ENCODE data around the gene GULP1. TPM values are rescaled to one million over a fixed set of nuclear protein-coding genes. Genes with fewer than 3 reads are reported as not detected.

GULP1 gene
- total and polyA plus RNA-seq, 2 of the 4 experiments (the other 2 are of a cell fraction): 24.4 to 40.1 TPM

GRCh38 chr2:188306271-188306670, 14.6 kb downstream of the GULP1 start:
- Histone ChIP-seq H4K91ac (ENCODE audit: insufficient read depth, low read depth, low read length) (peak overlapping the region; percentile 19; the same call in 1 of the 2 replicates), H3K9me1 (ENCODE audit: insufficient read depth, low read length) (peaks cover 7% of the 10 kb centered on the region; the same call in 1 of the 2 replicates), H3K4ac (ENCODE audit: low read depth, low read length) (0 out of 2 replicates have a peak overlapping the region, but pooled peaks have one; percentile 1), H3K9ac (ENCODE audit: low read depth, low read length) (no peak overlapping the region), H3K9me3 (ENCODE audit: control insufficient read depth, insufficient read depth, low read length) (no peaks in the 10 kb centered on the region), H3K27me3 (ENCODE audit: control insufficient read depth, insufficient read depth, low read length) (no peaks in the 10 kb centered on the region), H4K8ac (ENCODE audit: low read depth in 2 of 2, low read length in 2 of 2) (peak overlapping the region in 1 of 2 experiments; percentile 19; a peak in 1 of 4 replicates), H3K79me1 (ENCODE audit: low read depth in 1 of 2, low read length in 2 of 2) (peaks cover 49 to 74% of the 10 kb centered on the region in 2 experiments), H2AK9ac (replicated peaks; ENCODE audit: low read depth, low read length, poor library complexity) (no peak overlapping the region), H3K23ac (ENCODE audit: low read depth, low read length) (peak overlapping the region; percentile 23; the same call in 1 of the 2 replicates), H3K18ac (ENCODE audit: low read depth, low read length) (0 out of 2 replicates have a peak overlapping the region, but pooled peaks have one; percentile 56), H3K4me1 (ENCODE audit: control insufficient read depth, insufficient read depth, low read length) (peaks cover 13% of the 10 kb centered on the region), H3K4me3 (ENCODE audit: insufficient read depth, low read depth, low read length) (no peak overlapping the region), H3K56ac (ENCODE audit: extremely low read depth, insufficient read depth, low read length) (no peak overlapping the region), H2BK120ac (ENCODE audit: low read depth, low read length) (peak overlapping the region; percentile 1; the same call in 1 of the 2 replicates), H3K4me2 (ENCODE audit: low read depth, low read length) (peak overlapping the region; percentile 19; the same call in 1 of the 2 replicates), H4K20me1 (ENCODE audit: insufficient read depth, low read length) (no peaks in the 10 kb centered on the region), H3K36me3 (ENCODE audit: control insufficient read depth, insufficient read depth, low read length) (no peaks in the 10 kb centered on the region), H2BK5ac (ENCODE audit: low read depth, low read length, poor library complexity, severe bottlenecking) (peak overlapping the region; percentile 24), H3K27ac (ENCODE audit: insufficient read depth, low read length) (no peak overlapping the region), H2AFZ (replicated peaks; ENCODE audit: low read length, poor library complexity) (no peak overlapping the region), H2BK20ac (ENCODE audit: low read depth, low read length) (peak overlapping the region; percentile 33; the same call in 1 of the 2 replicates), H2AK5ac (ENCODE audit: low read depth, low read length) (no peak overlapping the region), H3K14ac (replicated peaks; ENCODE audit: low read depth, low read length) (peak overlapping the region; percentile 27; the same call in 1 of the 2 replicates), H2BK15ac (ENCODE audit: low read depth, low read length) (0 out of 3 replicates have a peak overlapping the region, but pooled peaks have one; percentile 53), H4K5ac (ENCODE audit: low read depth, low read length) (peak overlapping the region; percentile 16; the same call in 1 of the 2 replicates)
- ChIA-PET CTCF (interaction anchor here (1.1 kb wide), 1 partner anchor 12 kb away, joined by 3 read pairs; no protein-coding TSS in a partner anchor), POLR2A (ENCODE audit: unreplicated experiment) (no interaction called here)
- in situ Hi-C loops (cut with MboI; ENCODE audit: low sequenced_read_pairs): loop anchor here (25.0 kb wide), 1 partner anchor 1106 kb away; no protein-coding TSS in a partner anchor
- dilution Hi-C loops (cut with HindIII; ENCODE audit: low sequenced_read_pairs, unreplicated experiment): no loop called here
- no TSS peak for BruUV-seq (replicated peaks)
- DNase-seq (no peak), ATAC-seq (ENCODE audit: low read depth) (no peak)
- WGBS, 2 experiments (ENCODE audit: extremely low coverage in 2 of 2, insufficient read length in 1 of 2): no CpG with 5 or more reads among the region's 1 CpG
- intact Hi-C loops (cut with micrococcal nuclease): no loop called here
- no peak for TF ChIP-seq RFX5 (IDR thresholded peaks at IDR 0.05; ENCODE audit: low read depth, low read length)
- TF ChIP-seq, protein P1, sequence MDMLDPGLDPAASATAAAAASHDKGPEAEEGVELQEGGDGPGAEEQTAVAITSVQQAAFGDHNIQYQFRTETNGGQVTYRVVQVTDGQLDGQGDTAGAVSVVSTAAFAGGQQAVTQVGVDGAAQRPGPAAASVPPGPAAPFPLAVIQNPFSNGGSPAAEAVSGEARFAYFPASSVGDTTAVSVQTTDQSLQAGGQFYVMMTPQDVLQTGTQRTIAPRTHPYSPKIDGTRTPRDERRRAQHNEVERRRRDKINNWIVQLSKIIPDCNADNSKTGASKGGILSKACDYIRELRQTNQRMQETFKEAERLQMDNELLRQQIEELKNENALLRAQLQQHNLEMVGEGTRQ (IDR thresholded peaks at IDR 0.05; ENCODE audit: low read depth, low read length): no peak
- no peak for TF ChIP-seq RCOR1 (IDR thresholded peaks at IDR 0.05; ENCODE audit: insufficient replicate concordance, low read length)
- TF ChIP-seq POLR2A (IDR thresholded peaks at IDR 0.05; ENCODE audit: low read depth, low read length): no peak
- TF ChIP-seq, protein P2, sequence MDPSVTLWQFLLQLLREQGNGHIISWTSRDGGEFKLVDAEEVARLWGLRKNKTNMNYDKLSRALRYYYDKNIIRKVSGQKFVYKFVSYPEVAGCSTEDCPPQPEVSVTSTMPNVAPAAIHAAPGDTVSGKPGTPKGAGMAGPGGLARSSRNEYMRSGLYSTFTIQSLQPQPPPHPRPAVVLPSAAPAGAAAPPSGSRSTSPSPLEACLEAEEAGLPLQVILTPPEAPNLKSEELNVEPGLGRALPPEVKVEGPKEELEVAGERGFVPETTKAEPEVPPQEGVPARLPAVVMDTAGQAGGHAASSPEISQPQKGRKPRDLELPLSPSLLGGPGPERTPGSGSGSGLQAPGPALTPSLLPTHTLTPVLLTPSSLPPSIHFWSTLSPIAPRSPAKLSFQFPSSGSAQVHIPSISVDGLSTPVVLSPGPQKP (IDR thresholded peaks at IDR 0.05; ENCODE audit: borderline replicate concordance, low read depth, low read length): no peak
- TF ChIP-seq SMC3 (IDR thresholded peaks at IDR 0.05; ENCODE audit: low read depth, low read length): no peak
- no peak for TF ChIP-seq MXI1 (IDR thresholded peaks at IDR 0.05; ENCODE audit: borderline replicate concordance, low read depth, low read length)
- TF ChIP-seq MAZ (IDR thresholded peaks at IDR 0.05; ENCODE audit: borderline replicate concordance, low read depth, low read length): no peak
- TF ChIP-seq BHLHE40 (IDR thresholded peaks at IDR 0.05; ENCODE audit: low read depth, low read length): no peak
- no peak for TF ChIP-seq CEBPB (IDR thresholded peaks at IDR 0.05; ENCODE audit: low read depth, low read length)
- no peak for TF ChIP-seq MAFK (IDR thresholded peaks at IDR 0.05; ENCODE audit: low read depth, low read length)
- TF ChIP-seq NFE2L2 (IDR thresholded peaks at IDR 0.05; ENCODE audit: low read depth, low read length): no peak
